ENCODE data around the gene GAPVD1. TPM values are rescaled to one million over a fixed set of nuclear protein-coding genes. Genes with fewer than 3 reads are reported as not detected.
A peak's percentile ranks its signal among the peaks of the same experiment; 100 is the strongest.

The GAPVD1 gene
- total RNA-seq, 1 experiment from 2014 or later = 39.5 TPM

- no peak overlapping the region for H2BK15ac ChIP-seq (ENCODE audit: low read depth, low read length)
- H4K91ac ChIP-seq (ENCODE audit: insufficient read length, low read depth, low read length) = no peak overlapping the region
- H3K14ac ChIP-seq (ENCODE audit: insufficient read depth, low read length) = no peak overlapping the region
- H3K23ac ChIP-seq (ENCODE audit: insufficient read length, low read depth, low read length) = no peak overlapping the region
- H2AK5ac ChIP-seq (ENCODE audit: insufficient read length, low read length) = no peak overlapping the region
- no peaks in the 10 kb centered on the region for H3K9me3 ChIP-seq (ENCODE audit: control insufficient read depth, low read depth, low read length)
- no peaks in the 10 kb centered on the region for H3K79me2 ChIP-seq (ENCODE audit: insufficient read depth, low read length)
- H3K79me1 ChIP-seq (ENCODE audit: insufficient read depth, low read depth, low read length, poor library complexity, severe bottlenecking) = no peaks in the 10 kb centered on the region
- Mint-ChIP-seq H3K9me3 (no peaks in the 10 kb centered on the region), H3K36me3 (ENCODE audit: insufficient read depth in 1 of 3, low read depth in 3 of 3) (no peaks in the 10 kb centered on the region; a peak in 1 of 7 replicates), H3K4me1 (peaks cover 3 to 6% of the 10 kb centered on the region in 2 experiments; a peak in 3 of 4 replicates), H3K4me3 (no peak overlapping the region), H3K27ac (no peak overlapping the region), H3K27me3 (ENCODE audit: low read depth) (no peaks in the 10 kb centered on the region)
- no peak overlapping the region for H2BK20ac ChIP-seq (ENCODE audit: low read depth, low read length, poor library complexity, severe bottlenecking)
- H3K4me2 ChIP-seq (ENCODE audit: insufficient read depth, insufficient read length, low read length) = no peak overlapping the region
- no peaks in the 10 kb centered on the region for H3K27me3 ChIP-seq (ENCODE audit: insufficient read depth, low read length)
- no peak overlapping the region for H3T11ph ChIP-seq (ENCODE audit: low read length)
- no peak overlapping the region for H3K56ac ChIP-seq (ENCODE audit: insufficient read length, low read depth, low read length)
- no peaks in the 10 kb centered on the region for H4K20me1 ChIP-seq (ENCODE audit: control insufficient read depth, insufficient read depth, insufficient read length)
- TF ChIP-seq CTCF (conservative IDR thresholded peaks at IDR 0.05) = no peak
- H4K5ac ChIP-seq (ENCODE audit: insufficient read length, low read depth, low read length) = no peak overlapping the region
- no peaks in the 10 kb centered on the region for H3K23me2 ChIP-seq (ENCODE audit: insufficient read length, low read depth, low read length, poor library complexity, severe bottlenecking)
- H4K8ac ChIP-seq (replicated peaks; ENCODE audit: insufficient read length, low read depth, low read length) = no peak overlapping the region
- no peak overlapping the region for H3K18ac ChIP-seq (ENCODE audit: insufficient read length, low read depth, low read length)
- H2BK5ac ChIP-seq (ENCODE audit: insufficient read length, low read length) = no peak overlapping the region
- H3K9ac ChIP-seq (ENCODE audit: extremely low read depth, insufficient read length, low read length) = no peak overlapping the region
- no peak overlapping the region for H2BK12ac ChIP-seq (ENCODE audit: insufficient read length, low read depth, low read length)
- H3K4ac ChIP-seq (ENCODE audit: low read depth, low read length) = no peak overlapping the region
- peak; percentile 27 for DNase-seq
- no peak overlapping the region for H2BK120ac ChIP-seq (ENCODE audit: low read depth, low read length, poor library complexity, severe bottlenecking)
- WGBS (ENCODE audit: extremely low coverage, insufficient read length, low lambda C conversion rate) = no CpG with 5 or more reads among the region's 11 CpGs
- no peak overlapping the region for H3K27ac ChIP-seq (ENCODE audit: insufficient read length, low read depth, low read length)
- no peak overlapping the region for H2AFZ ChIP-seq (ENCODE audit: low read length)
- H3K4me1 ChIP-seq (ENCODE audit: insufficient read depth, low read length) = no peaks in the 10 kb centered on the region
Observed at GRCh38 chr9:125397736-125398135, 136.1 kb downstream of the GAPVD1 start.

All from H9 (cell line).